ENCODE data around the gene CPVL. TPM values are rescaled to one million over a fixed set of nuclear protein-coding genes. Genes with fewer than 3 reads are reported as not detected.

CPVL gene
- total RNA-seq, 2 donors from 2014 or later: 32.4 to 53.3 TPM

DNA sequence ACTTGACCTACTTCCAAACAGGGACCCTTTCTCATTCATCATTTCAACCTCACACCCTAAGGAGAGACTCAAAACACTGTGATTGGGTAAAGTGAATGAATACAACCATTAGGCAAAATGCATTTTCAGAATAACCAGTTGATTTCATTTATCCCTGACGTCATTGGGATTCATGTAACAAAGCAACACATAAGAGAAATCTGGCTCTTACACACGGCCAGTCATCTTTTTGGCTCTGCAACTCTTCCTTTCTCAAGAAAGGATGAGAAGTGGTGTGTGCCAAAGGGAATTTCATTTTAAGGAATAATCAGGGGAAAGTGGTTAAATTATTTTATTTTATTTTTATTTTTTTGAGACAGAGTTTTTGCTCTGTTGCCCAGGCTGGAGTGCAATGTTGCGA, 83.1 kb downstream of the CPVL start:
- Histone ChIP-seq H3K4me3 (ENCODE audit: low read length) (no peak overlapping the region), H3K36me3 (ENCODE audit: control insufficient read depth, insufficient read depth, low read length) (no peaks in the 10 kb centered on the region), H3K9me3 (ENCODE audit: control insufficient read depth, low read length) (no peaks in the 10 kb centered on the region), H3K9ac (ENCODE audit: extremely low read depth, low read length, poor library complexity, severe bottlenecking) (no peak overlapping the region), H3K4me1 (ENCODE audit: control insufficient read depth, insufficient read depth, low read length) (no peaks in the 10 kb centered on the region), H3K27me3 (ENCODE audit: control insufficient read depth, insufficient read depth, low read length, poor library complexity, severe bottlenecking) (no peaks in the 10 kb centered on the region), H3K27ac (ENCODE audit: low read depth, low read length) (no peak overlapping the region)
- H3K27me3 Mint-ChIP-seq (ENCODE audit: insufficient read depth): peaks cover 17% of the 10 kb centered on the region
- no peak overlapping the region for H3K27ac Mint-ChIP-seq
- H3K9me3 Mint-ChIP-seq: no peaks in the 10 kb centered on the region
- H3K4me3 Mint-ChIP-seq: no peak overlapping the region
- H3K36me3 Mint-ChIP-seq (ENCODE audit: low read depth): peaks cover 4% of the 10 kb centered on the region
- peaks cover 12% of the 10 kb centered on the region for H3K4me1 Mint-ChIP-seq
- DNase-seq: no peak
- WGBS, 2 experiments (ENCODE audit: insufficient coverage in 1 of 2, insufficient read length in 1 of 2): 92 to 100% methylated on average over 2 to 3 of the region's 3 CpGs
- no peak for TF ChIP-seq CTCF (conservative IDR thresholded peaks at IDR 0.05)

GRCh38 chr7:29053105-29053872, 93.0 kb downstream of the CPVL start:
- H3K4me3 Mint-ChIP-seq: no peak overlapping the region
- H3K4me1 Mint-ChIP-seq: peaks cover 3% of the 10 kb centered on the region
- Histone ChIP-seq H3K9ac (ENCODE audit: extremely low read depth, low read length, poor library complexity, severe bottlenecking) (no peak overlapping the region), H3K4me3 (ENCODE audit: low read length) (no peak overlapping the region), H3K4me1 (ENCODE audit: control insufficient read depth, insufficient read depth, low read length) (no peaks in the 10 kb centered on the region), H3K36me3 (ENCODE audit: control insufficient read depth, insufficient read depth, low read length) (no peaks in the 10 kb centered on the region), H3K9me3 (ENCODE audit: control insufficient read depth, low read length) (peaks cover 24% of the 10 kb centered on the region), H3K27ac (ENCODE audit: low read depth, low read length) (no peak overlapping the region), H3K27me3 (ENCODE audit: control insufficient read depth, insufficient read depth, low read length, poor library complexity, severe bottlenecking) (no peaks in the 10 kb centered on the region)
- H3K27me3 Mint-ChIP-seq (ENCODE audit: insufficient read depth): peaks cover 4% of the 10 kb centered on the region
- H3K9me3 Mint-ChIP-seq: peaks cover 39% of the 10 kb centered on the region
- no peak for TF ChIP-seq CTCF (conservative IDR thresholded peaks at IDR 0.05)
- H3K27ac Mint-ChIP-seq: no peak overlapping the region
- H3K36me3 Mint-ChIP-seq (ENCODE audit: low read depth): peaks cover 7% of the 10 kb centered on the region
- DNase-seq: no peak

- Histone ChIP-seq H3K27me3 (ENCODE audit: control insufficient read depth, insufficient read depth, low read length, poor library complexity, severe bottlenecking) (no peaks in the 10 kb centered on the region), H3K36me3 (ENCODE audit: control insufficient read depth, insufficient read depth, low read length) (no peaks in the 10 kb centered on the region), H3K9ac (ENCODE audit: extremely low read depth, low read length, poor library complexity, severe bottlenecking) (no peak overlapping the region), H3K9me3 (ENCODE audit: control insufficient read depth, low read length) (peaks cover 18% of the 10 kb centered on the region), H3K4me3 (ENCODE audit: low read length) (no peak overlapping the region), H3K27ac (ENCODE audit: low read depth, low read length) (no peak overlapping the region), H3K4me1 (ENCODE audit: control insufficient read depth, insufficient read depth, low read length) (peaks cover 11% of the 10 kb centered on the region)
- H3K36me3 Mint-ChIP-seq (ENCODE audit: low read depth): peaks cover 4% of the 10 kb centered on the region
- H3K4me1 Mint-ChIP-seq: peaks cover 53% of the 10 kb centered on the region
- H3K27ac Mint-ChIP-seq: no peak overlapping the region
- no peak for DNase-seq
- 84 to 89% methylated on average over 1 of the region's 2 CpGs for WGBS, 2 experiments (ENCODE audit: insufficient coverage in 1 of 2, insufficient read length in 1 of 2)
- H3K4me3 Mint-ChIP-seq: no peak overlapping the region
- H3K9me3 Mint-ChIP-seq: peaks cover 29% of the 10 kb centered on the region
- H3K27me3 Mint-ChIP-seq (ENCODE audit: insufficient read depth): peaks cover 3% of the 10 kb centered on the region
- no peak for TF ChIP-seq CTCF (conservative IDR thresholded peaks at IDR 0.05)
Observed at GRCh38 chr7:29046978-29047377, 99.4 kb downstream of the CPVL start.
